Measurements from ENCODE around the gene GCH1.
"Not testable (repeated sequence)": the region's sequence is repeated elsewhere in the genome, so short reads cannot be mapped to it uniquely, and the experiment has no call there.

The GCH1 gene

GRCh38 chr14:54902521-54903420 lies at the start of gene GCH1:
GCH1 (minus strand) TSS chr14:54902826; CDS start chr14:54902663, 163 bp downstream.
- peak; percentile 88 for DNase-seq

GRCh38 chr14:54947230-54947629 lies 44.6 kb upstream of the GCH1 start:
- no peak for DNase-seq

- DNase-seq: no peak
Observed at GRCh38 chr14:54946500-54946899, 43.9 kb upstream of the GCH1 start.

- DNase-seq: no peak
Observed at GRCh38 chr14:54944737-54945391, 42.2 kb upstream of the GCH1 start.

- no peak for DNase-seq
Observed at GRCh38 chr14:54942913-54943312, 40.3 kb upstream of the GCH1 start.

- no peak for DNase-seq
Observed at GRCh38 chr14:54936816-54937215, 34.2 kb upstream of the GCH1 start.

GRCh38 chr14:54935958-54936357 lies 33.3 kb upstream of the GCH1 start:
- no peak for DNase-seq

- DNase-seq: no peak
Observed at GRCh38 chr14:54935100-54935499, 32.5 kb upstream of the GCH1 start.

- DNase-seq: no peak
Observed at GRCh38 chr14:54933006-54933405, 30.4 kb upstream of the GCH1 start.

GRCh38 chr14:54931598-54932340 lies 29.1 kb upstream of the GCH1 start:
- no peak for DNase-seq

GRCh38 chr14:54931101-54931500 lies 28.5 kb upstream of the GCH1 start:
- DNase-seq: no peak

GRCh38 chr14:54929556-54929955 lies 26.9 kb upstream of the GCH1 start:
- peak; percentile 92 for DNase-seq

- no peak for DNase-seq
Observed at GRCh38 chr14:54928216-54928615, 25.6 kb upstream of the GCH1 start.

GRCh38 chr14:54927551-54927950 lies 24.9 kb upstream of the GCH1 start:
- DNase-seq: peak; percentile 21

- DNase-seq: not testable (repeated sequence)
Observed at GRCh38 chr14:54926570-54926969, 23.9 kb upstream of the GCH1 start.

GRCh38 chr14:54922598-54922997 lies 20.0 kb upstream of the GCH1 start:
- peak; percentile 71 for DNase-seq

- DNase-seq: peak; percentile 92
Observed at GRCh38 chr14:54920052-54920451, 17.4 kb upstream of the GCH1 start.

- DNase-seq: no peak
Observed at GRCh38 chr14:54919330-54919729, 16.7 kb upstream of the GCH1 start.

- DNase-seq: no peak
Observed at GRCh38 chr14:54918427-54918826, 15.8 kb upstream of the GCH1 start.

GRCh38 chr14:54916101-54916500 lies 13.5 kb upstream of the GCH1 start:
- DNase-seq: no peak

GRCh38 chr14:54909817-54910558 lies 7.4 kb upstream of the GCH1 start:
- no peak for DNase-seq

GRCh38 chr14:54908973-54909372 lies 6.3 kb upstream of the GCH1 start:
- not testable (repeated sequence) for DNase-seq

- no peak for DNase-seq
Observed at GRCh38 chr14:54908190-54908589, 5.6 kb upstream of the GCH1 start.

Measured in NCI-H1092 treated with DMSO at 0.1 percent for 48 hours (cell line).